ENCODE measurements around the gene PHF8.

Gene PHF8

DNA sequence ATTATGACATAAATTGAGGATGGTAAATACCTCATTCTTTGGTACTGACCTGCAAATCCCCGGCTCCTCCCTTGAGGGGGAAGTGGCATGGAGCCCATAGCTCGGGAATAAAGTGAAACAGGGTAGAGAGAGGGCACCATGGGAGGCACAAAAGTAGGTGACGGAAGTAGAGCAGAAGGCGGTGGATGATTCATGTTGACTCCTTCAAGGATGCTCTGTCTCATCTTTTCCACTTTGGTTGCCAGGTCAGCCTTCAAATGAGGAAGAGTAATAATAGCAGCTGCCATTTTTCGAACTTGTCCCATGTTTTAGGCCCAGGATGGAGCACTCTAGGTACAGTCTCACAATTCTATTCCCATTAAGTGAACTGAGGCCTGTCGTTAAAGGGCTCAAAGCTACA is 41.4 kb upstream of the PHF8 start:
- in situ Hi-C loops (cut with HindIII; ENCODE audit: low pct_ligation_motif_present, low sequenced_read_pairs), result no loop called here
- Histone ChIP-seq H3K27ac (no peak overlapping the region), H3K4me3 (ENCODE audit: low read depth, low read length) (no peak overlapping the region), H3K27me3 (replicated peaks) (no peaks in the 10 kb centered on the region), H3K36me3 (replicated peaks) (no peaks in the 10 kb centered on the region)
- DNase-seq, result no peak
- TF ChIP-seq, protein P1, sequence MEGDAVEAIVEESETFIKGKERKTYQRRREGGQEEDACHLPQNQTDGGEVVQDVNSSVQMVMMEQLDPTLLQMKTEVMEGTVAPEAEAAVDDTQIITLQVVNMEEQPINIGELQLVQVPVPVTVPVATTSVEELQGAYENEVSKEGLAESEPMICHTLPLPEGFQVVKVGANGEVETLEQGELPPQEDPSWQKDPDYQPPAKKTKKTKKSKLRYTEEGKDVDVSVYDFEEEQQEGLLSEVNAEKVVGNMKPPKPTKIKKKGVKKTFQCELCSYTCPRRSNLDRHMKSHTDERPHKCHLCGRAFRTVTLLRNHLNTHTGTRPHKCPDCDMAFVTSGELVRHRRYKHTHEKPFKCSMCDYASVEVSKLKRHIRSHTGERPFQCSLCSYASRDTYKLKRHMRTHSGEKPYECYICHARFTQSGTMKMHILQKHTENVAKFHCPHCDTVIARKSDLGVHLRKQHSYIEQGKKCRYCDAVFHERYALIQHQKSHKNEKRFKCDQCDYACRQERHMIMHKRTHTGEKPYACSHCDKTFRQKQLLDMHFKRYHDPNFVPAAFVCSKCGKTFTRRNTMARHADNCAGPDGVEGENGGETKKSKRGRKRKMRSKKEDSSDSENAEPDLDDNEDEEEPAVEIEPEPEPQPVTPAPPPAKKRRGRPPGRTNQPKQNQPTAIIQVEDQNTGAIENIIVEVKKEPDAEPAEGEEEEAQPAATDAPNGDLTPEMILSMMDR (IDR thresholded peaks at IDR 0.05; ENCODE audit: low read depth, low read length, missing control alignments), result no peak

- no peaks in the 10 kb centered on the region for H3K27me3 ChIP-seq (replicated peaks)
- H3K4me3 ChIP-seq (ENCODE audit: low read depth, low read length), result no peak overlapping the region
- in situ Hi-C loops (cut with HindIII; ENCODE audit: low pct_ligation_motif_present, low sequenced_read_pairs), result no loop called here
- no peak for DNase-seq
- TF ChIP-seq, protein P1 (IDR thresholded peaks at IDR 0.05; ENCODE audit: low read depth, low read length, missing control alignments), result no peak
- H3K27ac ChIP-seq, result no peak overlapping the region
- no peaks in the 10 kb centered on the region for H3K36me3 ChIP-seq (replicated peaks)
These were observed 32.6 kb upstream of the PHF8 start for GRCh38 chrX:54076903-54077302.

DNA sequence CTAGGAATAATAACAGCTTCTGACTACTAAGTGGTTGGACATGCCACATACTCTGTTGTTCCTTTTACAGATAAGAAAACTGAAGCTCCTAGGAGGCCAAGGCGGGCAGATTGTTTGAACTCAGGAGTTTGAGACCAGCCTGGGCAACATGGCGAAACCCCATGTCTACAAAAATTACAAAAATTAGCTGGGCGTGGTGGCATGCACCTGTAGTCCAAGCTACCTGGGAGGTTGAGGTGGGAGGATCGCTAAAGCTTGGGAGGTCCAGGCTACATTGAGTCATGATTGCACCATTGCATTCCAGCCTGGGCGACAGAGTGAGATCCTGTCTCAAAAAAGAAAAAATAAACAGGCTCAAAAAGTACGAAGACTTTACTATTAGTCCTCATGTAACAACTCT is 30.6 kb upstream of the PHF8 start:
- no peak for DNase-seq
- no peaks in the 10 kb centered on the region for H3K27me3 ChIP-seq (replicated peaks)
- no peak overlapping the region for H3K4me3 ChIP-seq (ENCODE audit: low read depth, low read length)
- H3K36me3 ChIP-seq (replicated peaks), result no peaks in the 10 kb centered on the region
- no peak overlapping the region for H3K27ac ChIP-seq
- TF ChIP-seq, protein P1 (IDR thresholded peaks at IDR 0.05; ENCODE audit: low read depth, low read length, missing control alignments), result no peak
- in situ Hi-C loops (cut with HindIII; ENCODE audit: low pct_ligation_motif_present, low sequenced_read_pairs), result no loop called here

GRCh38 chrX:54067766-54068165 is 23.5 kb upstream of the PHF8 start:
- in situ Hi-C loops (cut with HindIII; ENCODE audit: low pct_ligation_motif_present, low sequenced_read_pairs), result no loop called here
- Histone ChIP-seq H3K27me3 (replicated peaks) (no peaks in the 10 kb centered on the region), H3K27ac (no peak overlapping the region), H3K36me3 (replicated peaks) (no peaks in the 10 kb centered on the region), H3K4me3 (ENCODE audit: low read depth, low read length) (no peak overlapping the region)
- DNase-seq, result no peak
- TF ChIP-seq, protein P1 (IDR thresholded peaks at IDR 0.05; ENCODE audit: low read depth, low read length, missing control alignments), result no peak

DNA sequence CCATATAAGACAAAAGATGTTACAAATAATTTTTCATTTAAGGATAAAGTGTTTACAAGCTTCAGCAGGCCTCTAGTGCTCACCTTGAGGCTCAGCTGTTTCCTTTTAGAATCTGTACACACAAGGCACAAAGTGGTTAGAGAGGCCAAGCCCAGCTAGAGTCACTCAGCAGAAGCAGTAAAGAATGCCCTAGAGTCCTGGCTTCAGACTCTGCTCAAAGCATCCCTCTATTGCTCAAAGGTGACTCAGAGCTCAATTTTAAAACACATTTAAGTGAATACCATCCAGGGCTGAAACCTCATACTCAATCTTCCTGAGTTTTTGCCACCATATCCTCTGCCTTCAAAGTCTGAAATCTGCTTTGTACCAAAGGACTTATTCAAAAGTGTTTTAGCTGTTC is 22.6 kb upstream of the PHF8 start:
- Histone ChIP-seq H3K27me3 (replicated peaks) (no peaks in the 10 kb centered on the region), H3K27ac (no peak overlapping the region), H3K36me3 (replicated peaks) (no peaks in the 10 kb centered on the region), H3K4me3 (ENCODE audit: low read depth, low read length) (no peak overlapping the region)
- in situ Hi-C loops (cut with HindIII; ENCODE audit: low pct_ligation_motif_present, low sequenced_read_pairs), result no loop called here
- no peak for DNase-seq
- TF ChIP-seq, protein P1 (IDR thresholded peaks at IDR 0.05; ENCODE audit: low read depth, low read length, missing control alignments), result no peak

DNA sequence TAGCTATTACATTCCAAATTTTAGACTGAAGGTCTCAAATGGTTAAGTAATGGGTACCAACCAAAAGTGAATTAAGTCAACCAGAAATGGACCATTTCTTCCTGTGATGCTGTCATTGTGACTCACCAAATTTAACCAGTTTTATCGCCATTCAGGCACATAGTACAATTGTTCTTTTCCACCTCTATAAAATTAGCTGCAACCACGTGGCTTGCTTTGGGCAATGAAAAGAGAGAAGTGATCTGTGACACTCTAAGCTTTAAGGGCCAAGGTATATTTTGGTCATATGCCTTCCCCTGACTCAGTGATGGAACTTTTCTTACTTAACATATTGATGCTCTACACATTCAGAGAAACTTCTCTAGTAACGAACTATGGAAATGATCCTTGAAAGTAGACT is 20.3 kb upstream of the PHF8 start:
- in situ Hi-C loops (cut with HindIII; ENCODE audit: low pct_ligation_motif_present, low sequenced_read_pairs), result no loop called here
- Histone ChIP-seq H3K27ac (no peak overlapping the region), H3K36me3 (replicated peaks) (no peaks in the 10 kb centered on the region), H3K27me3 (replicated peaks) (no peaks in the 10 kb centered on the region), H3K4me3 (ENCODE audit: low read depth, low read length) (no peak overlapping the region)
- no peak for DNase-seq
- TF ChIP-seq, protein P1 (IDR thresholded peaks at IDR 0.05; ENCODE audit: low read depth, low read length, missing control alignments), result no peak

Measured in brain microvascular endothelial cell (primary cell).